ENCODE data around the gene IMPG1. TPM values are rescaled to one million over a fixed set of nuclear protein-coding genes. Genes with fewer than 3 reads are reported as not detected.

Gene IMPG1
- total and polyA plus RNA-seq, 2 donors = 0.07 to 0.09 TPM

DNA sequence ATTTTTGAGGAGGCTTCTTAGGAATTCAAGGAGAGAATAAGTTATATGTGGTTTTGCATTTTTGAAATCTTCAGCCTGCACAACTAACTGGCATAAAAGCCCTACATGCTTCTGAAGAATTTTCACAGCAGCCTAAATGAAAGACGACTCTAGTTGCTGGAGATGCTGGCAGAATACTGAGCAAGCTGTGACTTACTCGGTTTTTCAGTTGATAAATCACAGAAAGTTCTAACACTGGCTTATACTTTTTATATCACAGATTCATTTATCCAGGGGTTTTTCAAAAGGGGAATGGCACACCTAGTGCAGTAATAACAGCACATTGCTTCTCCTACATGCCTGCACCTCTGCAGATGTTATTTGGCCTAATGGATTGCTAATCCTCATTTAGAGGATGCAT lies 134.6 kb downstream of the IMPG1 start:
- Histone ChIP-seq H3K9me3 (ENCODE audit: control insufficient read depth in 2 of 2, insufficient read depth in 1 of 2, low read length in 1 of 2) (peaks cover 0 to 6% of the 10 kb centered on the region in 2 donors), H3K4me3 (ENCODE audit: low read length in 2 of 2) (no peak overlapping the region), H3K27ac (ENCODE audit: low read depth in 1 of 2, low read length in 1 of 2) (no peak overlapping the region), H3K36me3 (ENCODE audit: control insufficient read depth in 2 of 2, insufficient read depth in 2 of 2, low read length in 1 of 2) (no peaks in the 10 kb centered on the region), H3K4me1 (ENCODE audit: control insufficient read depth in 2 of 2, insufficient read depth in 2 of 2, low read length in 2 of 2) (peaks cover 0 to 5% of the 10 kb centered on the region in 2 donors), H3K27me3 (ENCODE audit: control insufficient read depth in 2 of 2, insufficient read depth in 1 of 2, low read length in 1 of 2) (peaks cover 0 to 15% of the 10 kb centered on the region in 2 donors)
- no peak for DNase-seq (ENCODE audit: low read depth in 6 of 9, low spot score in 9 of 9)
- 81% methylated on average over 2 of the region's 2 CpGs for WGBS

DNA sequence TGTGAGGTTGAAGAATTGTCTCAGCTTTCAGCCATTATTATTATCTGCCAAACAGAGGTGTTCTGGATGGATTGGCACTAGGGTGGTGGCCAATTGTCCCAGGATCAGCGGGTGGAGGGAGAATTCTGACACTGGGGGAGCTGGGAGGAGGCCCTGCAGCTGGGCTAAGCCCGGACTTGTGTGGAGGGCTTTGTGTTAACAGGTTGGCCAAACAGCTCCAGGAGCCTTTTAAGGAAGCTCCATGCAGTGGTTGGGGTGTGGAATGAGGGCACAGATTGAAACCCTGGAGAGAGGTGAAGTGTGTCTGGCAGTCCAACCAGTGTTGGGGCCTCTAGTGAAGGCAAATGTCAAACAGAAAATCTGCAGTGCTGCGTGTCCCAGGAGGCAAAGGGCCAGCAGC lies 135.8 kb downstream of the IMPG1 start:
- peaks cover 0 to 15% of the 10 kb centered on the region in 2 donors for H3K27me3 ChIP-seq (ENCODE audit: control insufficient read depth in 2 of 2, insufficient read depth in 1 of 2, low read length in 1 of 2)
- no peaks in the 10 kb centered on the region for H3K36me3 ChIP-seq (ENCODE audit: control insufficient read depth in 2 of 2, insufficient read depth in 2 of 2, low read length in 1 of 2)
- no peak for DNase-seq (ENCODE audit: low read depth in 6 of 9, low spot score in 9 of 9)
- WGBS = 86% methylated on average over 3 of the region's 3 CpGs
- no peak overlapping the region for H3K4me3 ChIP-seq (ENCODE audit: low read length in 2 of 2)
- H3K27ac ChIP-seq (ENCODE audit: low read depth in 1 of 2, low read length in 1 of 2) = no peak overlapping the region
- H3K4me1 ChIP-seq (ENCODE audit: control insufficient read depth in 2 of 2, insufficient read depth in 2 of 2, low read length in 2 of 2) = peaks cover 0 to 5% of the 10 kb centered on the region in 2 donors
- H3K9me3 ChIP-seq (ENCODE audit: control insufficient read depth in 2 of 2, insufficient read depth in 1 of 2, low read length in 1 of 2) = peaks cover 0 to 6% of the 10 kb centered on the region in 2 donors

DNA sequence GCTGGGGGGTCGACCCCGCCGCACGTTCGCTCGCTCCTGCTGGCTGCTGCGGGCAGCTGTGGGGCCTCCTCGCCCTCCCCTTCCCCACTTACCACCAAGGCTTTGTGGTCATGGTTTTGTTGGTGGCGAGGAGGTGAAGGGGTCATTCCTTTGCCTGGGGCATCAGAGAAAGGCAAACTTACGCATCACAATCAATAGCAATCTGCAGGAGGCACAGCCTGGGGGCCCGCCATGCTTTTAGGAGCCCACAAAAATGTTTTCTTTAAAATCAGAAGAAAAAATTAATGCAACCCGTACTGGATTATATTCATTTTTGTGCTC lies 137.0 kb downstream of the IMPG1 start:
- DNase-seq (ENCODE audit: low read depth in 6 of 9, low spot score in 9 of 9) = no peak
- no peak overlapping the region for H3K27ac ChIP-seq (ENCODE audit: low read depth in 1 of 2, low read length in 1 of 2)
- peaks cover 0 to 5% of the 10 kb centered on the region in 2 donors for H3K4me1 ChIP-seq (ENCODE audit: control insufficient read depth in 2 of 2, insufficient read depth in 2 of 2, low read length in 2 of 2)
- no peaks in the 10 kb centered on the region for H3K36me3 ChIP-seq (ENCODE audit: control insufficient read depth in 2 of 2, insufficient read depth in 2 of 2, low read length in 1 of 2)
- no peak overlapping the region for H3K4me3 ChIP-seq (ENCODE audit: low read length in 2 of 2)
- WGBS = 29% methylated on average over 12 of the region's 12 CpGs
- H3K9me3 ChIP-seq (ENCODE audit: control insufficient read depth in 2 of 2, insufficient read depth in 1 of 2, low read length in 1 of 2) = peaks cover 0 to 6% of the 10 kb centered on the region in 2 donors
- peaks cover 0 to 15% of the 10 kb centered on the region in 2 donors for H3K27me3 ChIP-seq (ENCODE audit: control insufficient read depth in 2 of 2, insufficient read depth in 1 of 2, low read length in 1 of 2)

DNA sequence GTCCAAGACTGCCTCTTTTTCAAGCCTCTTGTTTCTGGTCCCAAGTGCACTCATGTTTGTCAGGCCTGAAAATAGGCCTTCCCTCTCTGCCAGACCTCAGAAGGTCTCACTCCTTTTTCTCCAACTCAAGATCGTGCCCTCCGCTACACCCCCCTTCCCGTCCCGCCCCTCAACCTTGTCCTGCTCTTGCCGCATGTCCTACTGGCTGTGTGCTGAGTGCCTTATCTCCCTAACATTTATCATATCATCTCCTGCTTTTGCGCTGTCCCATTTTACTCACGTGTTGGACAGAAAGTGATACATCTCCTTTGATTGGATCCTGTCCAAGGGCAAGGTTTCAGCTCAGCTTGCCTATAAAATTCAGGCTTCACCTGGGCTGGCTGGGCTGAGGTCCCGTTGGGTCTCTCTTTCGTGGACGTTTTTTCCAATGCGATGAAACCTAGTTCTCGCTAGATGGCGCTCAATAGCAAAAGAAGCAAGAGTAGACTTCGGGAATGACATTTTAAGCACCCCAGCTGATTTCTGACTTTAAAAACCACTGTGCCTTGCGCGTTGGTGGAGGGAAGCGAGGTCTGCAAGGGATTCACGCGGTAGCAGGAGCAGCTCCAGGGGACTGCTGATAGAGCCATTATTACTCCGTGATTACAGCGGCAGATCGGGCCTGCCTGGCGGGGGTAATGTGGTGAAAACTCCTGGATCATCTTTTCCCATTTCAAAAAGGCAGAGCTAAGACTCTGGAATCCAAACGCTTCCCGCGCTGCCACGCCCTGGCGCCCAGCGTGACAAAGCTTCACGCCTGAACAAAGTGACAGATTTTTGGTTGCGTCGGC lies 137.6 kb downstream of the IMPG1 start:
- Histone ChIP-seq H3K9me3 (ENCODE audit: control insufficient read depth in 2 of 2, insufficient read depth in 1 of 2, low read length in 1 of 2) (peaks cover 0 to 6% of the 10 kb centered on the region in 2 donors), H3K4me1 (ENCODE audit: control insufficient read depth in 2 of 2, insufficient read depth in 2 of 2, low read length in 2 of 2) (peaks cover 0 to 5% of the 10 kb centered on the region in 2 donors), H3K27me3 (ENCODE audit: control insufficient read depth in 2 of 2, insufficient read depth in 1 of 2, low read length in 1 of 2) (peaks cover 0 to 15% of the 10 kb centered on the region in 2 donors), H3K27ac (ENCODE audit: low read depth in 1 of 2, low read length in 1 of 2) (no peak overlapping the region), H3K36me3 (ENCODE audit: control insufficient read depth in 2 of 2, insufficient read depth in 2 of 2, low read length in 1 of 2) (no peaks in the 10 kb centered on the region), H3K4me3 (ENCODE audit: low read length in 2 of 2) (no peak overlapping the region)
- 7% methylated on average over 32 of the region's 32 CpGs for WGBS
- DNase-seq (ENCODE audit: low read depth in 6 of 9, low spot score in 9 of 9) = peak in 7 of 9 donors; percentile 13 to 59 (median 19)

DNA sequence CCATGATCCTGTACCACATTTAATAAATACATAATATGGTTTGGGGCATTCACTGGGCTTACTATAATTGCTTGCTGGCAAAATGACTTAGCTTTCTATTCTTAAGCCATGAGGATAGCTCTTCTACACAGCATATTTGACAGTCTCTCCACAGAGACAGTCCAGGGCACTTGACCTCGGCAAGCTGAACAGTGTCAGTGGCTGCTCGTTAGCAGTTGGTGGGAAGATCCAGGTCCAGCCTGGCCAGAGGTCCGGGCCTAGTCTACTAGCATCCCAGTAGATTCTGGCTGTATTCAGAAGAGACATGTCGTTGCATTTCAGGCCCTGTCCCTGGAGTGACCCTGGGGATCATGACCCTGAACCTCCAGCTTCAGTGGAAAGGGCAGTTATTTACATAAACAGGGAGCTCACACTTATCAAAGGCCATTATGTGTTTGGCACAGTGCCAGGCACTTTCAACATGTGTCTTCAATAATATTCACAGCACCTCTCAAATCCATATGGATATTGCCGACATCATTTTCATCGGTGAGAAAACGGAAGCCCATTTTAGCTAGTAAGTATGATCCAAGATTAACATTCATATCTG lies 139.0 kb downstream of the IMPG1 start:
- H3K27me3 ChIP-seq (ENCODE audit: control insufficient read depth in 2 of 2, insufficient read depth in 1 of 2, low read length in 1 of 2) = peaks cover 0 to 15% of the 10 kb centered on the region in 2 donors
- peaks cover 0 to 5% of the 10 kb centered on the region in 2 donors for H3K4me1 ChIP-seq (ENCODE audit: control insufficient read depth in 2 of 2, insufficient read depth in 2 of 2, low read length in 2 of 2)
- no peak for DNase-seq (ENCODE audit: low read depth in 6 of 9, low spot score in 9 of 9)
- no peak overlapping the region for H3K27ac ChIP-seq (ENCODE audit: low read depth in 1 of 2, low read length in 1 of 2)
- peaks cover 0 to 6% of the 10 kb centered on the region in 2 donors for H3K9me3 ChIP-seq (ENCODE audit: control insufficient read depth in 2 of 2, insufficient read depth in 1 of 2, low read length in 1 of 2)
- no peaks in the 10 kb centered on the region for H3K36me3 ChIP-seq (ENCODE audit: control insufficient read depth in 2 of 2, insufficient read depth in 2 of 2, low read length in 1 of 2)
- H3K4me3 ChIP-seq (ENCODE audit: low read length in 2 of 2) = no peak overlapping the region
- 87% methylated on average over 7 of the region's 7 CpGs for WGBS

DNA sequence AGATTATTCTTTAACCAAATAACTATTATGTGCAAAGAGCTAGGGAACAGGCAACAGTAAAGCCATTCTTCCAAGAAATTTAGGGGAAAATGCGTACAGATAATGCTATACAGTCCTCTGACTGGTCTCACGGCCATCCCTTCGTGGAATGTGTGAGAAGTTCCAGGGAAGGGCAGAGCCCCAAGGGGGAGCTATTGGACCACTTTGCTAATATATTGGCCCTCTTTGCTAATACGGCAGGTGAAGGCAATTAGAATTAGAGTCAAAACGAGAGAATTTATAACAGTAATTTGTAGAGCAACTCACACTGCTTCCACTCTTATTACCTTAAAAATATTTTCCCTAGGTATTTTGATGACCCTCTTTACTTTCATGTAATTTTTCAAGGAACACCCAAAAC lies 140.4 kb downstream of the IMPG1 start:
- peaks cover 0 to 6% of the 10 kb centered on the region in 2 donors for H3K9me3 ChIP-seq (ENCODE audit: control insufficient read depth in 2 of 2, insufficient read depth in 1 of 2, low read length in 1 of 2)
- H3K4me1 ChIP-seq (ENCODE audit: control insufficient read depth in 2 of 2, insufficient read depth in 2 of 2, low read length in 2 of 2) = peaks cover 0 to 5% of the 10 kb centered on the region in 2 donors
- H3K27me3 ChIP-seq (ENCODE audit: control insufficient read depth in 2 of 2, insufficient read depth in 1 of 2, low read length in 1 of 2) = peaks cover 0 to 15% of the 10 kb centered on the region in 2 donors
- no peak overlapping the region for H3K27ac ChIP-seq (ENCODE audit: low read depth in 1 of 2, low read length in 1 of 2)
- no peaks in the 10 kb centered on the region for H3K36me3 ChIP-seq (ENCODE audit: control insufficient read depth in 2 of 2, insufficient read depth in 2 of 2, low read length in 1 of 2)
- WGBS = 67% methylated on average over 5 of the region's 5 CpGs
- H3K4me3 ChIP-seq (ENCODE audit: low read length in 2 of 2) = no peak overlapping the region
- DNase-seq (ENCODE audit: low read depth in 6 of 9, low spot score in 9 of 9) = no peak

DNA sequence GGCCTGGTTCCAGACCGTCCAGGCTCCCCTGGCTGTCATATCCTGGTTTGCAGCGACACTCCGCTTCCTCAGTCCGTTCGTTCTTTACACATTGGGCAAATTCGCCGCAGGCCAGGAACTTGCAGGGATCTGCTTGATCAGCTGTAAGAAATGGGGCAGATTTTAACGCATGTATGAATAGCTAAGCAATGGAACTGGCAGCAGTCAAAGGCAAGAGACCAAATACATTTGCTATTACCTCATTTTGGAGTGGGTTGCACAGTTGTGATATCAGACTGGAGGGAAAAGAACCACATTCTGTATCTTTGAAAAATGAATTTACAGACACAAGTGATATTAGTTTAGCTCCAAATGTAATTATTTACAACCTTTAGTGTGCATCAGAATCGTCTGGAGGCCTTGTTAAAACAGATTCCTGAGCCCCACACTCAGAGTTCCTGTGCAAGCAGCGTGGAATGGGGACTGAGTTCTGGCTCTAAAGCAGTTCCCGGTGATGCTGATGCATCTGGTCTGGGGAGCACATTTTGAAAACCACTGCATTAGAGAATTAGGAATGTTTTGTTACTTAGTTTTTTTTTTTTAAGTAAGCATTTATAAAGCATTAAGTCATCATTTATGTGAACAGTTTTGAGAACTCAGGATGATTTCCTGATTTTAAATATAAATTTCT lies 141.3 kb downstream of the IMPG1 start:
- Histone ChIP-seq H3K36me3 (ENCODE audit: control insufficient read depth in 2 of 2, insufficient read depth in 2 of 2, low read length in 1 of 2) (no peaks in the 10 kb centered on the region), H3K4me3 (ENCODE audit: low read length in 2 of 2) (no peak overlapping the region), H3K27ac (ENCODE audit: low read depth in 1 of 2, low read length in 1 of 2) (no peak overlapping the region), H3K9me3 (ENCODE audit: control insufficient read depth in 2 of 2, insufficient read depth in 1 of 2, low read length in 1 of 2) (peaks cover 0 to 6% of the 10 kb centered on the region in 2 donors), H3K4me1 (ENCODE audit: control insufficient read depth in 2 of 2, insufficient read depth in 2 of 2, low read length in 2 of 2) (peaks cover 0 to 5% of the 10 kb centered on the region in 2 donors), H3K27me3 (ENCODE audit: control insufficient read depth in 2 of 2, insufficient read depth in 1 of 2, low read length in 1 of 2) (peaks cover 0 to 13% of the 10 kb centered on the region in 2 donors)
- DNase-seq (ENCODE audit: low read depth in 6 of 9, low spot score in 9 of 9) = no peak
- 92% methylated on average over 11 of the region's 11 CpGs for WGBS

DNA sequence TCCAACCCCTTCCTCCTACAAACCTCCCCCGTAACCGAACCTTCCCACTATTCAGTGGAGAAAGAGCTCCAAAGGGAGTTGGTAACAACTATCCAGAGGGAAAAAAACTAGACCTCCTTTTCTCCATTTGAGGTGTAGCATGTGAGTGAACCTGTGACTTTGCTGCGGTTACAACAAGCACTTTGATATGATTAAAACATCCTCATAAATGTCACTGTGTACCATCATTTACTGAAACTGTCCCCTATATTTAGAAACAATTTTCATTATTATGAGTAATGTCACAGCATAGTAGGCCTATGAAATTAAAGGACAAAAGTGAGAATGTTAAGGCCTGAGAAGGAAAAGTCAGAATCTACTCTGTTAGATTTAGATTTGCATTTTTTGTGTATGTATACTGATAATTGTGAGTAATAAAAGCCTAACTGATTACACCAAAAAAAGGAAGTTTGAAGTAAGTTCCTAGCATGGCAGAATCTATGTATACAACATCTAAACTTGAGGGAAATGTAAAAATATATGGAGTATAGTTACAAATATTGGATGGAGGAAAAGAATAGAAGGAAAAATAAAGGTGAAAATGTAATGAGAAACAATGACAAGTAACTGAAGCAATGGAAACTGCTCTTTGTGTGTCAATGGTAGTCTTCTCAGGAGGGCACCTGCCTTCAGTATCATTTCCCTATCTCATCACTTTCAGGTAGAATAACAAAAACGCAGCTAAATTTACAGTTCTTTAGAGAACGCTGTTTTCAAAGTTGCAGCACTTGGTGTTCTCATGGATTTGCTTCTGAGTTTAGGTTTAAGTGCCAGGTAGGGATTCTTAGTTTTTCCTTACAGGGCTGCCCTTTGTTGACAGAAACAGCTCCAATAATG lies 145.9 kb downstream of the IMPG1 start:
- H3K4me3 ChIP-seq (ENCODE audit: low read length in 2 of 2) = no peak overlapping the region
- 91% methylated on average over 5 of the region's 5 CpGs for WGBS
- no peaks in the 10 kb centered on the region for H3K36me3 ChIP-seq (ENCODE audit: control insufficient read depth in 2 of 2, insufficient read depth in 2 of 2, low read length in 1 of 2)
- H3K9me3 ChIP-seq (ENCODE audit: control insufficient read depth in 2 of 2, insufficient read depth in 1 of 2, low read length in 1 of 2) = no peaks in the 10 kb centered on the region
- no peak for DNase-seq (ENCODE audit: low read depth in 6 of 9, low spot score in 9 of 9)
- H3K27me3 ChIP-seq (ENCODE audit: control insufficient read depth in 2 of 2, insufficient read depth in 1 of 2, low read length in 1 of 2) = no peaks in the 10 kb centered on the region
- no peak overlapping the region for H3K27ac ChIP-seq (ENCODE audit: low read depth in 1 of 2, low read length in 1 of 2)
- H3K4me1 ChIP-seq (ENCODE audit: control insufficient read depth in 2 of 2, insufficient read depth in 2 of 2, low read length in 2 of 2) = no peaks in the 10 kb centered on the region

Measured in thymus (tissue), 11 donors.